ENCODE results near the gene ZNF423.

GRCh38 chr16:49462362-49462988 is 393.4 kb downstream of the ZNF423 start:
- TF ChIP-seq CTCF (IDR thresholded peaks at IDR 0.05 in 8 of 11, conservative IDR thresholded peaks at IDR 0.05 in 3 of 11) = no peak
- TF ChIP-seq POLR2A (IDR thresholded peaks at IDR 0.05) = no peak
- TF ChIP-seq POLR2AphosphoS5 (IDR thresholded peaks at IDR 0.05) = no peak
